ENCODE results near the gene IFFO2.
A peak's percentile ranks its signal among the peaks of the same experiment; 100 is the strongest.

IFFO2 gene

GRCh38 chr1:18951416-18951815 lies 5.1 kb downstream of the IFFO2 start:
- no peaks in the 10 kb centered on the region for H3K9me3 Mint-ChIP-seq
- no peak for DNase-seq
- peak; percentile 56 to 58 for ATAC-seq (replicated peaks)
- no peaks in the 10 kb centered on the region for H3K27me3 Mint-ChIP-seq
- peak overlapping the region; percentile 86 to 88 for H3K4me3 Mint-ChIP-seq
- peaks cover 65 to 88% of the 10 kb centered on the region in 2 donors for H3K4me1 Mint-ChIP-seq
- peaks cover 0 to 5% of the 10 kb centered on the region in 2 donors for H3K36me3 Mint-ChIP-seq
- peak overlapping the region; percentile 99 for H3K27ac Mint-ChIP-seq

GRCh38 chr1:18950401-18951026 lies 6.0 kb downstream of the IFFO2 start:
- no peaks in the 10 kb centered on the region for H3K9me3 Mint-ChIP-seq
- no peaks in the 10 kb centered on the region for H3K27me3 Mint-ChIP-seq
- DNase-seq (no peak), ATAC-seq (replicated peaks) (no peak)
- H3K4me3 Mint-ChIP-seq: peak overlapping the region; percentile 86 to 88
- H3K4me1 Mint-ChIP-seq: peaks cover 69 to 92% of the 10 kb centered on the region in 2 donors
- H3K27ac Mint-ChIP-seq: peak overlapping the region; percentile 99
- H3K36me3 Mint-ChIP-seq: peaks cover 0 to 5% of the 10 kb centered on the region in 2 donors

- DNase-seq (peak; percentile 19), ATAC-seq (replicated peaks) (peak in 1 of 2 donors; percentile 15)
- peak overlapping the region; percentile 99 for H3K27ac Mint-ChIP-seq
- no peaks in the 10 kb centered on the region for H3K27me3 Mint-ChIP-seq
- H3K4me3 Mint-ChIP-seq: peak overlapping the region; percentile 86 to 88
- H3K36me3 Mint-ChIP-seq: peaks cover 0 to 5% of the 10 kb centered on the region in 2 donors
- H3K4me1 Mint-ChIP-seq: peaks cover 67 to 91% of the 10 kb centered on the region in 2 donors
- H3K9me3 Mint-ChIP-seq: no peaks in the 10 kb centered on the region
Measured at GRCh38 chr1:18949686-18950400, 6.6 kb downstream of the IFFO2 start.

- no peak for DNase-seq
Measured at GRCh38 chr1:18948913-18949685, 7.4 kb downstream of the IFFO2 start.

GRCh38 chr1:18948048-18948912 lies 8.2 kb downstream of the IFFO2 start:
- H3K4me3 Mint-ChIP-seq: peak overlapping the region; percentile 17 to 29
- H3K36me3 Mint-ChIP-seq: peaks cover 2 to 3% of the 10 kb centered on the region in 2 donors
- H3K9me3 Mint-ChIP-seq: no peaks in the 10 kb centered on the region
- H3K27ac Mint-ChIP-seq: peak overlapping the region; percentile 60
- no peak for ATAC-seq (replicated peaks)
- peaks cover 61 to 76% of the 10 kb centered on the region in 2 donors for H3K4me1 Mint-ChIP-seq
- no peaks in the 10 kb centered on the region for H3K27me3 Mint-ChIP-seq
- no peak for DNase-seq

More at GRCh38 chr1:18948913-18949685, 7.4 kb downstream of the IFFO2 start:
- Mint-ChIP-seq H3K4me1 (peaks cover 65 to 84% of the 10 kb centered on the region in 2 donors), H3K9me3 (no peaks in the 10 kb centered on the region), H3K27me3 (no peaks in the 10 kb centered on the region), H3K27ac (peak overlapping the region; percentile 99), H3K4me3 (peak overlapping the region; percentile 86 to 88), H3K36me3 (peaks cover 0 to 5% of the 10 kb centered on the region in 2 donors)
- no peak for ATAC-seq (replicated peaks)

DNA sequence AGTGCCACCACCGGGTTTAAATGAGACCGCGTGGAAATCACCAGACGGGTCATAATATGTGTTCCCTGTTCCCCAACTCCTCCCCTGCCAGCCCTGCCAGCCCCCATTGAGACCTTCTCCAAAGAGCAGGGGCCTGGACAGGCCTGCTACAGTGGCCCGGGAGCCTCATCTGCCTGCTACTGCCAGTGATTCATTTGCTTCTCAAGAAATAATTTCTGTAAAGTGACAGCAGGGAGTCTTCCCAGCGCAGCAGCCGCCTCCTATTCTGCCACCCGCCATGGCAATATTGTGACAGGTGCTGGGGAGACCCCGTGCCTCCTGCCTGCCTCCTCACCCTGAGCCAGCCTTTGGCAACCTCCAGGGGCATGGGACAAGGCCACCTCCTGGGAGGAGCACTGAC lies 8.9 kb downstream of the IFFO2 start:
- DNase-seq (no peak), ATAC-seq (replicated peaks) (no peak)
- H3K9me3 Mint-ChIP-seq: no peaks in the 10 kb centered on the region
- H3K27me3 Mint-ChIP-seq: no peaks in the 10 kb centered on the region
- peaks cover 56 to 70% of the 10 kb centered on the region in 2 donors for H3K4me1 Mint-ChIP-seq
- H3K36me3 Mint-ChIP-seq: peaks cover 2 to 3% of the 10 kb centered on the region in 2 donors
- H3K27ac Mint-ChIP-seq: peak overlapping the region; percentile 47
- H3K4me3 Mint-ChIP-seq: peak overlapping the region in 1 of 2 donors; percentile 13

GRCh38 chr1:18946550-18947381 lies 9.7 kb downstream of the IFFO2 start:
- H3K27ac Mint-ChIP-seq: peak overlapping the region; percentile 73
- DNase-seq (no peak), ATAC-seq (replicated peaks) (no peak)
- H3K4me1 Mint-ChIP-seq: peaks cover 49 to 62% of the 10 kb centered on the region in 2 donors
- H3K4me3 Mint-ChIP-seq: no peak overlapping the region
- no peaks in the 10 kb centered on the region for H3K27me3 Mint-ChIP-seq
- no peaks in the 10 kb centered on the region for H3K9me3 Mint-ChIP-seq
- H3K36me3 Mint-ChIP-seq: peaks cover 2 to 3% of the 10 kb centered on the region in 2 donors

DNA sequence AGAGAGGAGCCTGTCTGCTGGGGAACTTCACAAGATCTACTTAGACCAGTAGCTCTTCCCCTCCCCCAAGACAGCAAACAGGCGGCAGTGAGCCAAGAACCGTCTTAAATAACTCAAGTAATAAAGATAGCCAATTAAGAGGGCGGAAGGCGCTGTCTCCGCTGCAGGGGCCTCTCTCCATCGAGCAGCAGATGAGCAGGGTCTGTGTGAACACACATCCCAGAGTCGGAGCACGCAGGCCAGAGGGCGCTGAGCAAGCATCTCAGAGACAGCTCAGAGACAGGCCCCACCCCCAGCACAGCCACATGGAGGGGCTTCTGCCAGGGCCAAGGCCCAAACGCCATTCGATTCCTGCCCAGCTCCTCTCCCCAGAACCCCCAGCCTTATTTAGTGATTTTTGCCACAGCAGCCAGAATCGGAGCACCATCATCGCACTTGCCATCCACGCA lies 11.1 kb downstream of the IFFO2 start:
- H3K27ac Mint-ChIP-seq: no peak overlapping the region
- peaks cover 43 to 51% of the 10 kb centered on the region in 2 donors for H3K4me1 Mint-ChIP-seq
- H3K36me3 Mint-ChIP-seq: peaks cover 2 to 3% of the 10 kb centered on the region in 2 donors
- no peaks in the 10 kb centered on the region for H3K27me3 Mint-ChIP-seq
- no peak for ATAC-seq (replicated peaks)
- no peak for DNase-seq
- no peaks in the 10 kb centered on the region for H3K9me3 Mint-ChIP-seq
- H3K4me3 Mint-ChIP-seq: no peak overlapping the region

GRCh38 chr1:18944810-18945209 lies 11.7 kb downstream of the IFFO2 start:
- DNase-seq (no peak), ATAC-seq (replicated peaks) (no peak)
- H3K27me3 Mint-ChIP-seq: no peaks in the 10 kb centered on the region
- no peak overlapping the region for H3K4me3 Mint-ChIP-seq
- H3K36me3 Mint-ChIP-seq: peaks cover 2 to 3% of the 10 kb centered on the region in 2 donors
- peaks cover 40 to 51% of the 10 kb centered on the region in 2 donors for H3K4me1 Mint-ChIP-seq
- H3K27ac Mint-ChIP-seq: no peak overlapping the region
- H3K9me3 Mint-ChIP-seq: no peaks in the 10 kb centered on the region

DNA sequence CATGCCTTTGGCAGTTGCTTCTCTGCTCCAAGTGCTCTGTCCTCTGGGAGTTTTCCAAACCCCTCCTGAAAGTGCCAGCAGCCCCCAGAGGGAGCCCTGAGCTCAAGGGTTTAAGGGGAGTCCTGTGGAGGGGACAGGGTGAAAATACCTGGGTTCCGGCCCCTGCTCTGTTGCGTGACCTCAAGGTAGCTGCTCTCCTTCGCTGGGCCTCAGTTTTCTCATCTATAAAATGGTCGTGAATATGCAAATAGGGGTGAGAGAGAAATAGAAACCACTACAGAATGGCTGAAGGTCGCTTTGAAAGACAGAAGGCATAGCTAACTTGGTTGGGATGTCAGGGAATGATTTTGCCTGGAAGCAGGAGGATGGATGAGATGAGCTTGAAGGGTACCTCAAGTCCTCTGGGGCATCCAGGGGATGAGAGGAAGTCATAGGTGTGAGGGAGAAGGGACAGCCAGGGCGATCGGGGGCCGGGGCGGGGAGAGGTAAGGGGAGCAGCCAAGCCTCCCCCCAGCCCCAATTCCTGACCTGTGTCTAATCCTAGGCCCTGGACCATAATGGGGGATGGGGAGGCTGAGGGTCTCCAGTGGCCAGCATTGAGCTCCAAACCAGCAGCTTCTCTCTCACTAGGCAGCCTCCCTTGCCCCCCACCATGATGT lies 12.4 kb downstream of the IFFO2 start:
- peaks cover 2 to 3% of the 10 kb centered on the region in 2 donors for H3K36me3 Mint-ChIP-seq
- no peaks in the 10 kb centered on the region for H3K27me3 Mint-ChIP-seq
- DNase-seq (no peak), ATAC-seq (replicated peaks) (no peak)
- peak overlapping the region; percentile 26 for H3K27ac Mint-ChIP-seq
- peaks cover 34 to 44% of the 10 kb centered on the region in 2 donors for H3K4me1 Mint-ChIP-seq
- H3K9me3 Mint-ChIP-seq: no peaks in the 10 kb centered on the region
- no peak overlapping the region for H3K4me3 Mint-ChIP-seq

- H3K27me3 Mint-ChIP-seq: no peaks in the 10 kb centered on the region
- peaks cover 2 to 3% of the 10 kb centered on the region in 2 donors for H3K36me3 Mint-ChIP-seq
- ATAC-seq (replicated peaks) (no peak), DNase-seq (no peak)
- peaks cover 32 to 44% of the 10 kb centered on the region in 2 donors for H3K4me1 Mint-ChIP-seq
- no peak overlapping the region for H3K27ac Mint-ChIP-seq
- H3K4me3 Mint-ChIP-seq: no peak overlapping the region
- H3K9me3 Mint-ChIP-seq: no peaks in the 10 kb centered on the region
Measured at GRCh38 chr1:18943162-18943561, 13.3 kb downstream of the IFFO2 start.

DNA sequence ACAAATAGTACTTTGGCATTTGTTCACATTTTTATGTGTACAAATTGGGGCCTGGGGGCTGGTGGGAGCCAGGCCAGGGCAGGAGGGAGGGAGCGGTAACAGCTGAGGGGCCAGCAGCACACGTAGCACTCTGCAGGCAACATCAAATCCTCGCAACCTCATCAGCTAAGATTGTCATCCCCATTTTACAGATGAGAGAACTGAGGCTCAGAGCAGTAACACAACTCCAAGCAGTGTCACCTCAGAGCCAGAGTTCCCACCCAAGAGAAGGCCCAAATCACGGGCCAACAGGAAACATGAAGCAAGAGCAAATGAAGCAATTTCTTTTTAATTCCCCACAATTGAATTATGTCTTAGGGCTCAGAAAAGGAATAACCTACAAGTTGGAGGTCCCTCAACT lies 14.1 kb downstream of the IFFO2 start:
- Mint-ChIP-seq H3K27ac (no peak overlapping the region), H3K27me3 (no peaks in the 10 kb centered on the region), H3K36me3 (peaks cover 2 to 3% of the 10 kb centered on the region in 2 donors), H3K9me3 (no peaks in the 10 kb centered on the region), H3K4me1 (peaks cover 25 to 37% of the 10 kb centered on the region in 2 donors), H3K4me3 (no peak overlapping the region)
- DNase-seq: no peak
- no peak for ATAC-seq (replicated peaks)
